Activated naive CD4-positive, alpha-beta T cell treated with anti-CD3 and anti-CD28 coated beads for 36 hours (primary cell): ENCODE results near the gene ZNF566. TPM values are rescaled to one million over a fixed set of nuclear protein-coding genes. Genes with fewer than 3 reads are reported as not detected.
A peak's percentile ranks its signal among the peaks of the same experiment; 100 is the strongest.

Source experiments
- CTCF ChIA-PET: fragments of 350-600 bp; sonication (Branson Sonifier 250); formaldehyde crosslinking; loops from one replicate; lab custom pipeline; 2021; ENCODE audit warnings: antibody characterized with exemption; lab: Charles Lee
- DNase-seq: peaks from one replicate; pipeline ENCODE4 v3.0.0-alpha.2; 2020
- H3K27ac Mint-ChIP-seq: one replicate; pipeline ENCODE4 v1.8.0; 2021; ENCODE audit warnings: mild to moderate bottlenecking, mixed read lengths
- H3K27me3 Mint-ChIP-seq: one replicate; pipeline ENCODE4 v1.8.0; 2021; ENCODE audit warnings: low read depth, mixed read lengths
- H3K36me3 Mint-ChIP-seq: one replicate; pipeline ENCODE4 v1.8.0; 2021; ENCODE audit warnings: low read depth, mixed read lengths
- H3K4me1 Mint-ChIP-seq: one replicate; pipeline ENCODE4 v1.8.0; 2021; ENCODE audit warnings: low read depth, mixed read lengths
- H3K4me3 Mint-ChIP-seq: one replicate; pipeline ENCODE4 v1.8.0; 2021; ENCODE audit warnings: mild to moderate bottlenecking, moderate library complexity, mixed read lengths
- H3K9me3 Mint-ChIP-seq: one replicate; pipeline ENCODE4 v1.8.0; 2021; ENCODE audit warnings: mixed read lengths
- intact Hi-C: fragments of 100-400 bp; cut with micrococcal nuclease; formaldehyde crosslinking; loops from one replicate; pipeline ENCODE4 v1.15.1; 2023
- total RNA-seq, 2 experiments: library from RNA; stranded (reverse); gene quantifications; one replicate each; pipeline ENCODE4 v1.2.3, GENCODE V29; 2021

Gene ZNF566
- total RNA-seq, 2 experiments from 2014 or later: 4.4 to 5.3 TPM

DNA sequence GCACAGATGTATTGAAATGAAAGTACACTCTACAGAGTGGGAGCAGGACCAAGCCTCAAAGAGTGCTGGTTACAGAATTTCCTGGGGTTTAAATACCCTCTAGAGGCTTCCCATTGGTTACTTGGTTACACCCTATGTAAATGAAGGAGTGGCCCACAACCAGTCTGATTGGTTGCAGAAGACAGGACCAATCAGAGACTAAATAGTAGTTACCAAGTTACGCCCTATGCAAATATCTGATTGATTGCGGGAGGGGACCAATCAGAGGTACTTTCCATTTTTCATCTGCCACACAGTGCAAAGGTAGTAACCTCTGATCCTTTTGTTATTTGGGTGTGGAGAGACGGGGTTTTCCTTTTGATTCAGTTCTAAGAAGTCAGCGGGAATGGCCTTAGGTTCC lies 65.4 kb downstream of the ZNF566 start:
- Mint-ChIP-seq H3K9me3 (peaks cover 29% of the 10 kb centered on the region), H3K27me3 (peaks cover 25% of the 10 kb centered on the region), H3K4me3 (no peak overlapping the region), H3K4me1 (peaks cover 7% of the 10 kb centered on the region), H3K36me3 (peaks cover 26% of the 10 kb centered on the region), H3K27ac (no peak overlapping the region)
- intact Hi-C loops: no loop called here
- no peak for DNase-seq
- CTCF ChIA-PET: no interaction called here

DNA sequence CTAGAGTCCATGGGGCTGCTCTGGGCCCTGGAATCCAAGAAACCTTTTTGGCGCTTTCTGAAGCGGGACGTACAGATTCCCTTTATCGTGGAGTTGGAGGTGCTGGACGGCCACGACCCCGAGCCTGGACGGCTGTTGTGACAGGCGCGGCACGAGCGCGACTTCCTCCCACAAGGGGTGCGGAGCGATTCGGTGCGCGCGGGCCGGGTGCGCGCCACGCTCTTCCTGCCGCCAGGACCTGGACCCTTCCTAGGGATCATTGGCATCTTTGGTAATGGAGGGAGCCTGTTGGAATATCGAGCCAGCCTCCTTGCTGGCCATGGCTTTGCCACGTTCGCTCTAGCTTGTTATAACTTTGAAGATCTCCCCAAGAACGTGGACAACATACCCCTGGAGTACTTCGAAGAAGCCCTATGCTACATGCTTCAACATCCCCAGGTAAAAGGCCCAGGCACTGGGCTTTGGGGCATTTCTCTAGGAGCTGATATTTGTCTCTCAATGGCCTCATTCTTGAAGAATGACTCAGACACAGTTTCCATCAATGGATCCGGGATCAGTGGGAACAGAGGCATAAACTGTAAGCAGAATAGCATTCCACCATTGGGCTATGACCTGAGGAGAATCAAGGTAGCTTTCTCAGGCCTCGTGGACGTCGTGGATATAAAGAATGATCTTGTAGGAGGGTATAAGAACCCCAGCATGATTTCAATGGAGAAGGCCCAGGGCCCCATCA lies 67.4 kb downstream of the ZNF566 start:
- H3K4me3 Mint-ChIP-seq: peak overlapping the region; percentile 34
- peaks cover 23% of the 10 kb centered on the region for H3K27me3 Mint-ChIP-seq
- CTCF ChIA-PET: interaction anchor here (0.6 kb wide), 1 partner anchor 30 kb away, joined by 3 read pairs; no protein-coding TSS in a partner anchor
- intact Hi-C loops: no loop called here
- H3K4me1 Mint-ChIP-seq: peaks cover 19% of the 10 kb centered on the region
- H3K27ac Mint-ChIP-seq: no peak overlapping the region
- DNase-seq: no peak
- H3K36me3 Mint-ChIP-seq: peaks cover 36% of the 10 kb centered on the region
- peaks cover 34% of the 10 kb centered on the region for H3K9me3 Mint-ChIP-seq

DNA sequence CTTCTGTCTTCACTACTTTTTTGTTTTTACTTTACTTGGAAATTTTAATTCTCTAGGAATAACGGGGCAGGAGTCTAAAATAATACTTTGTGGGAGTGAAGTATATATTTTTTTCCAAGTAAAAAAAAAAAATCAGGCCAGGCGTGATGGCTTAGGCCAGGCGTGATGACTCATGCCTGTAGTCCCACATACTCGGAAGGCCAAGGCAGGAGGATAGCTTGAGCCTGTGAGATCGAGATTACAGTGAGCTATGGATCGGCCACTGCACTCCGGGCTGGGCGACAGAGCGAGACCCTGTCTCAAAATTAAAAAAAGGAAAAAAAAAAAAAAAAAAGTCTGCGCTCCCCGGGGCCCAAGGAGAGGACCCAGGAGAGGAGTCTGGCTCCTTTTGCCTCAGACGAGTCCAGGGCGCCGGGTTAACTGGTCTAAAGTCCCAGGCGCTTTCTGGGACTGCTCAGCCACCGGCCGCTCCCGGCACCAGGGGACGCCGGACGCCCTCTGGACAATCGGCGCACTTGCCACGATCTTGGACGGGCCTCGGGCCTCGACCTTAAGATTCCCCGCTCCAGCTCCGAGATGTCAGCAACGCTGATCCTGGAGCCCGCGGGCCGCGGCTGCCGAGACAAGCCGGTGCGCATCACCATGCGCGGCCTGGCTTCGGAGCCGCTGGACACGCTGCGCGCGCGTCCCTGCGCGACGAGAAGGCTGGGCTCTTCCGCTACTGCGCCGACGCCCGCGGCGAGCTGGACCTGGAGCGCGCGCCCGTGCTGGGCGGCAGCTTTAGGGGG lies 68.2 kb downstream of the ZNF566 start:
- peaks cover 34% of the 10 kb centered on the region for H3K9me3 Mint-ChIP-seq
- peaks cover 19% of the 10 kb centered on the region for H3K4me1 Mint-ChIP-seq
- intact Hi-C loops: no loop called here
- H3K27me3 Mint-ChIP-seq: peaks cover 23% of the 10 kb centered on the region
- CTCF ChIA-PET: interaction anchor here (0.6 kb wide), 2 partner anchors 308 to 954 kb away, joined by 3 read pairs; no protein-coding TSS in a partner anchor
- DNase-seq: no peak
- H3K27ac Mint-ChIP-seq: no peak overlapping the region
- peaks cover 39% of the 10 kb centered on the region for H3K36me3 Mint-ChIP-seq
- peak overlapping the region; percentile 34 for H3K4me3 Mint-ChIP-seq

DNA sequence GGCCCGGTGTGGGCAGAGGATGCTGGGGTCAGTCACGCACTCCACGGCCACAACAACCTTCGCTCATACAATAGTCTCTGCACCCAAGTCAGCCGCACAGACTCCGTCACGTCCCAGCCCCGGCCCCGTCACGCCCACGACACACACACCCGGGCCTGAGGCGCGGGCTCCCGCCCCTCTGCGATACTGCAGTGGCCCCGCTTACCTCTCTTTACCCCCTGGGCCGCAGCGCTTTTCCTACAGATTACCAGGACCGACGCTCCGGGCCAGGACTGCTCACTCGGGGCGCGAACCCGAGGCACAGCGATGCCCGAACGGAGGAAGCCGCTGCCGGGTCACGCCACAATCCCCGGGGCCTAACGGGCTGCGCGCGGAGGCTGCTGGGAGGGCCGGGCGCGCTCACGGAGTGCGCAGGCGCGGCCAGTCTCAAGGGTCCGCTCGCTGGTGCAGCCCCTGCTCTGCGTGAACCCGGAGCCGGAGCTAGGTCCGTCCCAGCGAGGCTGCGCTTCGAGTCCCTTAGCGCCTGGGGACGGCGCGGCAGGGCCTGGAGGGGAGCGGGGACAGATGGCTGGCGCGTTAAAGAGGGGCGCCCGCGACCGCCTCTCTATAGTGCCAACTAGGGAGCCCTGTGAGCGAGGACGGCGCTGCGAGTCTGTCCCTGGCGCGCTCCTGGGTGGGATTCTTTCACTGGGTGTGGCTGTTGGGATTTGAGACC lies 70.9 kb downstream of the ZNF566 start, which contains the start of gene ZFP82:
ZFP82 (minus strand) TSS at position 358 of the 715 bp plus-strand sequence. CDS start 8,855 bp downstream, outside the sequence.
- Mint-ChIP-seq H3K27me3 (peaks cover 18% of the 10 kb centered on the region), H3K4me1 (peaks cover 19% of the 10 kb centered on the region), H3K4me3 (peak within 1 kb of the TSS; percentile 92), H3K27ac (peak within 1 kb of the TSS; percentile 92), H3K36me3 (peaks cover 53% of the 10 kb centered on the region), H3K9me3 (peaks cover 31% of the 10 kb centered on the region)
- CTCF ChIA-PET: interaction anchor here (0.6 kb wide), 1 partner anchor 285 kb away, joined by 4 read pairs; no protein-coding TSS in a partner anchor
- intact Hi-C loops: loop anchor here (1.0 to 10.0 kb wide), 6 partner anchors 40 to 269 kb away; partner anchors contain the start of genes ZFP14, ZNF146, ZNF260 and ZNF382
- peak; percentile 81 for DNase-seq

DNA sequence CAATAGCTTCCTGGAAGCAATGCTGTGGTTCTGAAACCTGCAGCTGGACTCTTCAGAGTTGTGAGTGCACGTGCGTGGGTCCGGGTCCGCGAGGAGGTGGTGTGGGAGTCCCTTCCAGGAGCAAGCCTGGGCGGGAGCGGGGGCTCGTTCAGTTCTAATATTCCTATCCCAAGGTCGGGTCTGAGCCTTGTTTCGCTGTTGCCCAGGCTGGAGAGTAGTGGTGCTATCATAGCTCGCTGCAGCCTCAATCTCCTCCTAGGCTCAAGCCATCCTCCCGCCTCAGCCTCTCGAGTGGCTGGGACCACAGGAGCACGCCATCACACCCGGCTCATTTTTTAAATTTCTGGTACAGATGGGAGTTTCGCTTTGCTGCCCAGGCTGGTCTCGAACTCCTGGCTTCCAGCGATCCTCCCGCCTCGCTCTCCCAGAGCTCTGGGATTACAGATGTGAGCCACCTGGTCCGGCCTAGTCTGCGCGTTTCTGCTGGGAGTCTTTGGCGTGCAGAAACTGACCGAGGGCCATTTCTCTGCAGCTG lies 71.5 kb downstream of the ZNF566 start:
- CTCF ChIA-PET: no interaction called here
- no peak for DNase-seq
- peaks cover 56% of the 10 kb centered on the region for H3K36me3 Mint-ChIP-seq
- peaks cover 36% of the 10 kb centered on the region for H3K9me3 Mint-ChIP-seq
- intact Hi-C loops: loop anchor here (1.0 to 10.0 kb wide), 6 partner anchors 39 to 269 kb away; partner anchors contain the start of genes ZFP14, ZNF146, ZNF260 and ZNF382
- H3K27ac Mint-ChIP-seq: peak overlapping the region; percentile 92
- H3K27me3 Mint-ChIP-seq: peaks cover 17% of the 10 kb centered on the region
- H3K4me3 Mint-ChIP-seq: peak overlapping the region; percentile 92
- H3K4me1 Mint-ChIP-seq: peaks cover 19% of the 10 kb centered on the region

DNA sequence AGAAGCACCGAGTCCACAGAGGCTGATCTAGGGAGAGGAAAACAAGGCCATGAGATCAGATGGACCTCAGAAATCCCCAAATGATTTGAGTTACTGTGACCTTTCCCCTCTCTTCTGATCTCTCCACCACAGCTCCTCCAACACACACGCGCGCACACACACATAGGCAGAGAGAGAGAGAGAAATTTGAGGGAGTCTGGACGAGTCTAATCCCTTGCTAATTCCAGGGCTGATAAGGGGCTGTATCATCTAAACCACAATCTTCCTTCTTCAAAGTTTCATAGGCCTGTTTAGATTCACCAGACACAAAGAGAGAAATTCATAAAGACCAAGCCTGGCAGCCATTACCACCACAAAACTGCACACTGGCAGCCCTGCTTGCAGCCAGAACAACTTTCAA lies 79.5 kb downstream of the ZNF566 start:
- Mint-ChIP-seq H3K9me3 (peaks cover 44% of the 10 kb centered on the region), H3K27me3 (no peaks in the 10 kb centered on the region), H3K36me3 (peaks cover 65% of the 10 kb centered on the region), H3K27ac (no peak overlapping the region), H3K4me3 (no peak overlapping the region), H3K4me1 (no peaks in the 10 kb centered on the region)
- intact Hi-C loops: loop anchor here (10.0 kb wide), 1 partner anchor 195 kb away; the partner anchor contains the start of genes ZNF146 and ZNF565
- CTCF ChIA-PET: no interaction called here
- DNase-seq: no peak

DNA sequence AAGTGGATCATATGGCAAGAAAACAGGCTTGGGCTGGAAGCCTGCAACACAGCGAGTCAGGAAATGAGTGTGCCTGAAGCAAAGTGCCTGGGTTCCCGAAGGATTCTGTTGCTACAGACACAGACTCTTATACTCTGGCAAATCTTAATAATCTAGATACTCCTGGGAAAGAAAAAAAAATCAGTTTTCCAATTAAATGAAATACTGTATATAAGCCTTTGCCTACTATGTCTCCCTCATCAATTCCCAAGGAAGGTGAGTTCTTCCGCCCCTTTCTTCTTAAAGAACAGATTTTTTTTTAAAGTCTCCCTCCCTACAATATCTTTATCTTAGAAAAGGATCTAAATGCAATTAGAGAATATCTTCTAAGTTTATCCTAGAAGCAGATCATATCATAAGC lies 81.3 kb downstream of the ZNF566 start:
- DNase-seq: no peak
- H3K27me3 Mint-ChIP-seq: no peaks in the 10 kb centered on the region
- H3K27ac Mint-ChIP-seq: no peak overlapping the region
- CTCF ChIA-PET: no interaction called here
- no peaks in the 10 kb centered on the region for H3K4me1 Mint-ChIP-seq
- intact Hi-C loops: no loop called here
- no peak overlapping the region for H3K4me3 Mint-ChIP-seq
- peaks cover 67% of the 10 kb centered on the region for H3K36me3 Mint-ChIP-seq
- H3K9me3 Mint-ChIP-seq: peaks cover 46% of the 10 kb centered on the region

DNA sequence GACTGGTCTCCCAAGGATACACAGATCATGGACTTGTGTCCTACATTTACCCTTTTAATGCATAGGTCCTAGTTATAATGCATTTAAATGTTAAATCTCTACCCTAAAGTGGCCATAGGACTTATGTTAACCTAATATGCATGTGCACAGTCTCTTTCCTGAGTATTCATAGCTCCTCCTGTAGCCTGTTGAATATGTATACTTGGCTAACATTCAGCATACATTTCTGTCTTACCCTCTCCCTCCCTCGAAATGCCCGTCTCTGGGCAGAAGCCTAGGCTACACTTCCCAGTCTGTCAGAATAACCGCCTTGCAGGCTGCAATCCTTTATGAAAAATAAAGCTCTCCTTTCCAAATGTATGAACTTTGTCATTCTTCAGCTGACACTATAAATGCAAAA lies 84.9 kb downstream of the ZNF566 start:
- Mint-ChIP-seq H3K27me3 (no peaks in the 10 kb centered on the region), H3K27ac (no peak overlapping the region), H3K4me3 (no peak overlapping the region), H3K36me3 (peaks cover 80% of the 10 kb centered on the region), H3K9me3 (peaks cover 44% of the 10 kb centered on the region), H3K4me1 (no peaks in the 10 kb centered on the region)
- intact Hi-C loops: no loop called here
- no peak for DNase-seq
- CTCF ChIA-PET: no interaction called here

DNA sequence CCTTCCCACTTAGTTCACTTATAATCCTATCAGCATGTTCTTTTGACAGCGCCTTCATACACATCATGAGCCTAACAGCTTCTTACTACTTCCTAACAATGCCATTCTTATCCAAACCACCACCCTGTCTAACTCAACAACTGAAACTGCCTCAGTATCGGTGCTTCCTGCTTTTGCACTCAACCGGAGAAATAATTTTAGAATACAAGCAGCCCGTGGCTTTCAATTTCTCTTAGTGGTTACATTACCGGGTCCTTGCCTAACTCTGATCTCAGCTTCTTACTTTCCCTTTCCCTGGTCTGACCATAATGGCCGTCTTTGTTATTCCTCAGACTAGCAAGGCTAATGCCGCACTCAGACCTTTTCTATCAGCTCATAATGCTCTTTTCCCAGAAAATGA lies 87.9 kb downstream of the ZNF566 start:
- Mint-ChIP-seq H3K9me3 (peaks cover 43% of the 10 kb centered on the region), H3K4me3 (no peak overlapping the region), H3K36me3 (peaks cover 78% of the 10 kb centered on the region), H3K27ac (no peak overlapping the region), H3K27me3 (no peaks in the 10 kb centered on the region), H3K4me1 (no peaks in the 10 kb centered on the region)
- no peak for DNase-seq
- intact Hi-C loops: no loop called here
- CTCF ChIA-PET: interaction anchor here (0.5 kb wide), 1 partner anchor 432 kb away, joined by 7 read pairs; no protein-coding TSS in a partner anchor

DNA sequence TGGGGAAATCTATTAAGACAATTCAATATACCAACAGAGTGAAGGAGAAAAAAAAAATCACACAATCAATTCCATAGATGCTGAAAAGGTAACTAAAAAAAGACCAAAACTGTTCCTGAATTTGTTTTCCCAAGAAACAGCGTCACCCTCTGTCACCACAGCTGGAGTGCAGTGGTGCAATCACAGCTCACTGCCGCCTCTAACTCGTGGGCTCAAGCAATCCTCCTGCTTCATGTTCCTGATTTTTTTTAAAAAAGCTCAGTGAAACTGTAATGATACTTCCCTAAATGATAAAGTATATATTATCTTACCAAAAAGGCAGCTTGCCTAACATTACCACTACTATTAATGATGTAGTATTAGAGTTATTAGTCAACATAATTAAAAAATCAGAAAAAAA lies 90.8 kb downstream of the ZNF566 start:
- Mint-ChIP-seq H3K4me1 (no peaks in the 10 kb centered on the region), H3K4me3 (no peak overlapping the region), H3K36me3 (peaks cover 75% of the 10 kb centered on the region), H3K9me3 (peaks cover 50% of the 10 kb centered on the region), H3K27me3 (no peaks in the 10 kb centered on the region), H3K27ac (no peak overlapping the region)
- CTCF ChIA-PET: no interaction called here
- no peak for DNase-seq
- intact Hi-C loops: no loop called here
